ENCODE data around the gene PTGES. TPM values are rescaled to one million over a fixed set of nuclear protein-coding genes. Genes with fewer than 3 reads are reported as not detected.

PTGES gene
- total and polyA plus RNA-seq, 2 donors (not counting 1 experiment from before 2014, with no cell fraction given), result 9.6 to 13.3 TPM

DNA sequence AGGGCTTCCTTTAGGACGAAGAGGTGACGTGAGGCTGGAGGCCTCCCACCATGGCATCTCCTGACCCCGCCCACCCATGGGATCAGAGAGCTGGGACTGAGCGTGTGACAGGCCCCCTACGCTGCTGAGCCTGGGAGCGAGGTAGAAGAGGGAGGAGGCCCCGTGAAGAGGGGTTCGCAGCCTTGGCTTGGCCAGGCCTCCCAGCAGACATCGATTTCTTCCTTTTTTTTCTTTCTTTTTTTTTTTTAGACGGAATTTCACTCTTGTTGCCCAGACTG, 39.5 kb downstream of the PTGES start:
- Histone ChIP-seq H3K36me3 (ENCODE audit: control insufficient read depth, insufficient read depth, low read length) (no peaks in the 10 kb centered on the region), H3K79me2 (ENCODE audit: control insufficient read depth, insufficient read depth, low read length) (no peaks in the 10 kb centered on the region), H3K9me3 (ENCODE audit: control insufficient read depth, insufficient read depth, low read depth, low read length) (no peaks in the 10 kb centered on the region), H3K9ac (ENCODE audit: insufficient read depth, low read length) (no peak overlapping the region), H2AFZ (ENCODE audit: low read length) (no peak overlapping the region), H3K4me1 (ENCODE audit: control insufficient read depth, extremely low read depth, insufficient read depth, low read length) (peaks cover 15% of the 10 kb centered on the region), H3K27ac (ENCODE audit: insufficient read depth, low read length) (peak overlapping the region; percentile 66), H4K20me1 (ENCODE audit: control insufficient read depth, extremely low read depth, insufficient read depth, low read length) (no peaks in the 10 kb centered on the region), H3K4me3 (replicated peaks in 1 of 4; ENCODE audit: control extremely low read depth in 1 of 4, insufficient read depth in 1 of 4, low read depth in 3 of 4, low read length in 4 of 4) (no peak overlapping the region), H3K27me3 (ENCODE audit: control insufficient read depth, insufficient read depth, low read length) (no peaks in the 10 kb centered on the region), H3K4me2 (ENCODE audit: extremely low read depth, insufficient read depth, low read length) (no peak overlapping the region)
- TF ChIP-seq CTCF (conservative IDR thresholded peaks at IDR 0.05 in 1 of 2, IDR thresholded peaks at IDR 0.05 in 1 of 2; ENCODE audit: low read depth in 1 of 2, low read length in 2 of 2), result no peak
- DNase-seq (ENCODE audit: low read depth in 2 of 2), result no peak

GRCh38 chr9:129712634-129713401, 40.0 kb downstream of the PTGES start:
- Histone ChIP-seq H3K9ac (ENCODE audit: insufficient read depth, low read length) (peak overlapping the region; percentile 4), H3K27ac (ENCODE audit: insufficient read depth, low read length) (peak overlapping the region; percentile 66), H3K27me3 (ENCODE audit: control insufficient read depth, insufficient read depth, low read length) (no peaks in the 10 kb centered on the region), H3K4me3 (replicated peaks in 1 of 4; ENCODE audit: control extremely low read depth in 1 of 4, insufficient read depth in 1 of 4, low read depth in 3 of 4, low read length in 4 of 4) (peak overlapping the region in 1 of 4 experiments; percentile 22), H3K4me2 (ENCODE audit: extremely low read depth, insufficient read depth, low read length) (peak overlapping the region; percentile 42), H3K4me1 (ENCODE audit: control insufficient read depth, extremely low read depth, insufficient read depth, low read length) (peaks cover 15% of the 10 kb centered on the region), H3K36me3 (ENCODE audit: control insufficient read depth, insufficient read depth, low read length) (no peaks in the 10 kb centered on the region), H4K20me1 (ENCODE audit: control insufficient read depth, extremely low read depth, insufficient read depth, low read length) (no peaks in the 10 kb centered on the region), H3K79me2 (ENCODE audit: control insufficient read depth, insufficient read depth, low read length) (no peaks in the 10 kb centered on the region), H3K9me3 (ENCODE audit: control insufficient read depth, insufficient read depth, low read depth, low read length) (no peaks in the 10 kb centered on the region), H2AFZ (ENCODE audit: low read length) (peak overlapping the region; percentile 7)
- DNase-seq (ENCODE audit: low read depth in 2 of 2), result peak; percentile 29 to 79
- TF ChIP-seq CTCF (conservative IDR thresholded peaks at IDR 0.05 in 1 of 2, IDR thresholded peaks at IDR 0.05 in 1 of 2; ENCODE audit: low read depth in 1 of 2, low read length in 2 of 2) (no peak), EZH2 (IDR thresholded peaks at IDR 0.05; ENCODE audit: low read length, missing control alignments) (no peak)

DNA sequence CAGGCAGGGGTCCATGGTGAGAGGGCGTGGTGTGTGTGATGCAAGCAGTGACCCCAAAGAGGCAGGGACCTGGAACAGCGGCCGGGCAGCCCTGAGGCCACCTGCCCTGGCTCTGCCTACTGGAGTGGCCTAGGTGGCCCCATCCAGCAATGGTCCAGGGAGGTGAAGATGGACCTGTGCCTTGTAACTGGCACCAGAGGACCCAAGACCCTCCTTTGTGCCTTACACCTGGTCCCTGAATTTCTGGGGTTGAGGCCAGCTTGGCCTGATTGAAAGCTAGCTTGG, 42.7 kb downstream of the PTGES start:
- Histone ChIP-seq H3K79me2 (ENCODE audit: control insufficient read depth, insufficient read depth, low read length) (no peaks in the 10 kb centered on the region), H3K4me2 (ENCODE audit: extremely low read depth, insufficient read depth, low read length) (no peak overlapping the region), H3K9ac (ENCODE audit: insufficient read depth, low read length) (no peak overlapping the region), H2AFZ (ENCODE audit: low read length) (no peak overlapping the region), H3K27me3 (ENCODE audit: control insufficient read depth, insufficient read depth, low read length) (no peaks in the 10 kb centered on the region), H3K9me3 (ENCODE audit: control insufficient read depth, insufficient read depth, low read depth, low read length) (no peaks in the 10 kb centered on the region), H4K20me1 (ENCODE audit: control insufficient read depth, extremely low read depth, insufficient read depth, low read length) (no peaks in the 10 kb centered on the region), H3K4me3 (replicated peaks in 1 of 4; ENCODE audit: control extremely low read depth in 1 of 4, insufficient read depth in 1 of 4, low read depth in 3 of 4, low read length in 4 of 4) (no peak overlapping the region), H3K27ac (ENCODE audit: insufficient read depth, low read length) (no peak overlapping the region), H3K36me3 (ENCODE audit: control insufficient read depth, insufficient read depth, low read length) (no peaks in the 10 kb centered on the region), H3K4me1 (ENCODE audit: control insufficient read depth, extremely low read depth, insufficient read depth, low read length) (peaks cover 11% of the 10 kb centered on the region)
- no peak for DNase-seq (ENCODE audit: low read depth in 2 of 2)
- no peak for TF ChIP-seq CTCF (conservative IDR thresholded peaks at IDR 0.05 in 1 of 2, IDR thresholded peaks at IDR 0.05 in 1 of 2; ENCODE audit: low read depth in 1 of 2, low read length in 2 of 2)

Data from fibroblast of lung (primary cell).